ENCODE results near the gene MPND. TPM values are rescaled to one million over a fixed set of nuclear protein-coding genes. Genes with fewer than 3 reads are reported as not detected.
"Not testable (repeated sequence)": the region's sequence is repeated elsewhere in the genome, so short reads cannot be mapped to it uniquely, and the experiment has no call there.

Gene MPND
- total RNA-seq, 1 donor from 2014 or later: 10.7 TPM

- DNase-seq (ENCODE audit: low read depth, low spot score): no peak
Measured at GRCh38 chr19:4319067-4319718, 24.2 kb upstream of the MPND start.

GRCh38 chr19:4320419-4320818, 22.9 kb upstream of the MPND start:
- no peak for DNase-seq (ENCODE audit: low read depth, low spot score)

DNA sequence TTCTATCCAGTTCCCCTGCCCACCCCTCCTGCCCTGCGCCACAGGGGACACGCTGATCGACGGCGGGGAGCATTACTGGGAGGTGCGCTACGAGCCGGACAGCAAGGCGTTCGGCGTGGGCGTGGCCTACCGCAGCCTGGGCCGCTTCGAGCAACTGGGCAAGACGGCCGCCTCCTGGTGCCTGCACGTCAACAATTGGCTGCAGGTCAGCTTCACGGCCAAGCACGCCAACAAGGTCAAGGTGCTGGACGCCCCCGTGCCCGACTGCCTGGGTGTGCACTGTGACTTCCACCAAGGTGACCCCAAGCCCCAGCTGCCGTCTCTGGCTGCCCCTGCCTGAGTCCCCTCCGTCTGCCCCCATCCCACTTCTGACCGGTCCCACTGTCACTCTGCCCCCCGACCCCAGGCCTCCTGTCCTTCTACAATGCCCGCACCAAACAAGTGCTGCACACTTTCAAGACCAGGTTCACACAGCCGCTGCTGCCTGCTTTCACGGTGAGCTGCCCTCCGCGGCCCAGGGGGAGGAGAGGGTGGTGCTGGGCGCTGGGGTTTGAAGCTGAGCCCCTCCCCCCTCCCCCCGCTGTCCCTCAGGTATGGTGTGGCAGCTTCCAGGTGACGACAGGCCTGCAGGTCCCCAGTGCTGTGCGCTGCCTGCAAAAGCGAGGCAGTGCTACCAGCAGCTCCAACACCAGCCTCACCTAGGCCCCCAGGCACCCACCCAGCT, 20.3 kb upstream of the MPND start:
- DNase-seq (ENCODE audit: low read depth, low spot score): no peak

DNA sequence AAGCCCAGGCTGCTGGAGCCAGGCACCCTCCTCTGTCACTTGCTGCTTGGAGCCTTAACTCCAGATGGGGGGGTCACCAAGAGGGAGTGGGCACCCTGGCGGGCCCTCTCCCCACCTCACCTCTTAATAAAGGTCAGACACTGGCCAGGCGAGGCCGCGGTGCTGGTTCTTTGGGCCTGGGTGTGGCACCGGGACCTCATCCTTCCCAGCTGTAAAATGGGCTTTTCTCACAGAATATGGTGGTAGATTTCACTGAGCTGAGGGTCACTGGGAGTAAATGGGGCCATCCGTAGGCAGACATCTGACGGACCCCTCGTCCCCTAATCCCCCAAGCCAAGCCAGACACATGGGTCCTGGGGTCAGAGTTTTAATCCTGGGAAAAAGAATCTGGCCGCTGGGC, 19.7 kb upstream of the MPND start:
- no peak for DNase-seq (ENCODE audit: low read depth, low spot score)

- DNase-seq (ENCODE audit: low read depth, low spot score): no peak
Measured at GRCh38 chr19:4324228-4324627, 19.1 kb upstream of the MPND start.

DNA sequence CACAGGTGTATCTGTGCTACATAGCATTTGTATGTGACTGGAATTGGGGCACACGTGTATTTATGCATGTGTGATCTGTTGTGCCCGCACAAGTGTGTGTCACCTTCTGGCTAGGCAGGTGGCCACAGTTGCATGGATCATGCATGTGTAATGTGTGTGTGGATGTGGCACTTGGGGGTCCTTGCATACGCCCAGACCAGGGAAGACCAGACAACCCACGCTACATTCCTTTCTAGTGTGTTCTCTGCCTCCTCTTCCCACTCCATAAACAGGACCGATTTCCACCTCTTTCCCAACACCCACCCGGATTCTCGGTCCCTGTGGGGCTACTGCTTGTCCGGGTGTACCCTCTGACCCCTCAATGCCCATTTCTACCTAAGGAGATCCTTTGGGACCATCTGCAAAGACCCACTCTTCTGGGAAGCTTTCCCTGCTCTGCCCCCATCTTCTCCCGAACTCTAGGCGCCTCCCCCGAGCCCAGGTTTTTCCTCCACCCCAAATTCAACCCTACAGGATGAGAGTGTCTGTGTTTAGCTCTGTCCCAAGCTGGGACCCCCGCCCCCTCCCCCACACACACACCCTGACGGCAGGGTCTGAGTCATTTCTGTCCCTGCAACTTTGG, 17.0 kb upstream of the MPND start:
- no peak for DNase-seq (ENCODE audit: low read depth, low spot score)

- DNase-seq (ENCODE audit: low read depth, low spot score): no peak
Measured at GRCh38 chr19:4326837-4327251, 16.5 kb upstream of the MPND start.

DNA sequence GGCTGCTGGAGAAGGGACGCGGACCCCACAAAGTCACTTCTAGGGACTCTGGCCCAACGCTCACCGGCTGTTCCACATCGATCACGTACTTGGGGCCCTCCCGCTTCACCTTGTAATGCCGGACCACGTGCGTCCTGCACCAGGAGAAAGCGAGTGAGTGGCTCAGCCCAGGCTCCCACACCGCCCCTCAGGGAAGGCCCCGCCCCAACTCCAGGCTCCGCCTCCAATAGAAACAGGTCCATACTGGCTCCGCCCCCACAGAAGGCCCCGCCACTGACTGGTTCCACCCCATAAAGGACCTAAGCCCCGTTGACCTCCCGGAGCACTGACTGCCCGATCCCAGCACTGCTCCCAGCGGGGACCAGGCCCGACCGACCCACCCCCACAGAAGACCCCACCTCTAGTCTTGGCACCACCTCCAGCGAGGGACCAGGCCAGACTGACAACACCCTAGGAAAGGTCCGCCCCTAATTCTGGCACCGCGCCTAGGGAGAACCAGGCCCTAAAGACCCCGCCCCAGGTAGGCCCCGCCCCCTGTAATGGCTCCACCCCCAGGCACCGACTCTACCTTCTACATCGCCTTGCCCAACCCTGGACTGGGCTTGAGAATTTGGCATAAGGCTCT, 16.0 kb upstream of the MPND start:
- DNase-seq (ENCODE audit: low read depth, low spot score): no peak

DNA sequence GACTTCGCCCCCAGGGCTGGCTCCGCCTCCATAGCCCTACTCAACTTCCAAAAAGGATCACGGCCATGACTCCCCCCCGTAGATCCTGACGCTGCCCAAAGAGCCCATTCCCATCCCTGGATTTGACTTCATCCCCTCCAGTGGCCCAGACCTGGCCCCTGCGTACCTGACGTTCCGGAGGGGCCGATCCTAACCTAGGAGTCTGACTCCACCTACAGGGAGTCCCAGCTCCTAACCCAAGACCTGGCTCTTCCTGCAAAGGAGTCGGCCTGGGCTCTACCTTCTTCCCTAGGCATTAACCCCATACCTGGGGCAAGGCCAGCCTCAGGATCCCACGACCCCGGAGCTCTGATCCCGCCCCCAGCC, 15.5 kb upstream of the MPND start:
- DNase-seq (ENCODE audit: low read depth, low spot score): no peak

- DNase-seq (ENCODE audit: low read depth, low spot score): peak; percentile 53
Measured at GRCh38 chr19:4328243-4328990, 14.9 kb upstream of the MPND start.

GRCh38 chr19:4328991-4329681, 14.2 kb upstream of the MPND start:
- not testable (repeated sequence) for DNase-seq (ENCODE audit: low read depth, low spot score)

GRCh38 chr19:4329858-4330257, 13.5 kb upstream of the MPND start:
- DNase-seq (ENCODE audit: low read depth, low spot score): no peak

DNA sequence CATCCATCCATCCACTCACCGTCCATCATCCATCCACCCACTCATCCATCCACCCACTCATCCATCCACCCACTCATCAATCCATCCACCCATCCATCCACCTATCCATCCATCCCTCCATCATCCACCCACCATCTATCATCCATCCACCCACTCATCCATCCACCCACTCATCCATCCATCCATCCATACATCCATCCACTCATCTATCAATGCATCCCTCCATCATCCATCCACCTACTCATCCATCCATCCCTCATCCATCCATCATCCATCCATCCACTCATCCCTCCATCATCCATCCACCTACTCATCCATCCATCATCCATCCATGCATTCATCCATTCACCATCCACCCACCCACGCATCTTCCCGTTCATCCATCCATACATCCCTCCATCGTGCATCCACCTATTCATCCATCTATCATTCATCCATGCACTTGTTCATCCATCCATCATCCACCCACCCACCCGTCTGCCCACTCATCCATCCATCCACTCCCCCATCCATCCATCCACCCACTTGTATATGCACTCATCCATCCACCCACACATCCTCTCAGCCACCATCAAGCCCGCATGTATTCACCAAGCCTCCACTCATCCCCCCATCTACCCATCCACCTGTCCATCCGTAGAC, 8.3 kb upstream of the MPND start:
- DNase-seq (ENCODE audit: low read depth, low spot score): no peak

DNA sequence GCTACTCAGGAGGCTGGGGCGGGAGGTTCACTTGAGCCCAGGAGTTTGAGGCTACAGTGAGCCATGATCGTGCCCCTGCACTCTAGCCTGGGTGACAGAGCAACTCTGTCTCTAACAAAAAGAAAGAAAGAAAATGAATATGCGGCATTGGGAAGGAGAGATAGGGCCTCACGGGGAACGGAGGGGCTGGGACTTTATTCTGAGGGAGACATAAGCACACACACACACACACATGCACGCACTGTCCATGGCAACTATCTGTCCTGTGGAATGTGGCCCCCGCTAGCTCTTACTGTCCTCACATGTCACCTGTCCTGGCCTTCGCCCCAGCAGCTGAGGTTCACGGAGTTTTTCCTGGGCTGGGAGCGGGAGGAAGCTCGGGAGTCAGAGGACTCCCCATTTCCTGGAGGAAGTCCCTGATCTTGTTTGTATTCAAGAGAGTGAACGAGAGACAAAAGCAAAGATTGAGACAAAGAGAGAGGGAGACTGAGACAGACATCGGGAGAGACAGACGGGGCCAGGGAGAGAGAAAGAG, 5.4 kb upstream of the MPND start:
- no peak for DNase-seq (ENCODE audit: low read depth, low spot score)

- DNase-seq (ENCODE audit: low read depth, low spot score): no peak
Measured at GRCh38 chr19:4338441-4339355, 4.7 kb upstream of the MPND start, which contains the start of gene STAP2. Gene STAP2, minus strand, starts transcription at chr19:4338827. Its CDS starts 74 bp downstream, at chr19:4338753.

GRCh38 chr19:4342314-4342614, 1.1 kb upstream of the MPND start:
- no peak for DNase-seq (ENCODE audit: low read depth, low spot score)

DNA sequence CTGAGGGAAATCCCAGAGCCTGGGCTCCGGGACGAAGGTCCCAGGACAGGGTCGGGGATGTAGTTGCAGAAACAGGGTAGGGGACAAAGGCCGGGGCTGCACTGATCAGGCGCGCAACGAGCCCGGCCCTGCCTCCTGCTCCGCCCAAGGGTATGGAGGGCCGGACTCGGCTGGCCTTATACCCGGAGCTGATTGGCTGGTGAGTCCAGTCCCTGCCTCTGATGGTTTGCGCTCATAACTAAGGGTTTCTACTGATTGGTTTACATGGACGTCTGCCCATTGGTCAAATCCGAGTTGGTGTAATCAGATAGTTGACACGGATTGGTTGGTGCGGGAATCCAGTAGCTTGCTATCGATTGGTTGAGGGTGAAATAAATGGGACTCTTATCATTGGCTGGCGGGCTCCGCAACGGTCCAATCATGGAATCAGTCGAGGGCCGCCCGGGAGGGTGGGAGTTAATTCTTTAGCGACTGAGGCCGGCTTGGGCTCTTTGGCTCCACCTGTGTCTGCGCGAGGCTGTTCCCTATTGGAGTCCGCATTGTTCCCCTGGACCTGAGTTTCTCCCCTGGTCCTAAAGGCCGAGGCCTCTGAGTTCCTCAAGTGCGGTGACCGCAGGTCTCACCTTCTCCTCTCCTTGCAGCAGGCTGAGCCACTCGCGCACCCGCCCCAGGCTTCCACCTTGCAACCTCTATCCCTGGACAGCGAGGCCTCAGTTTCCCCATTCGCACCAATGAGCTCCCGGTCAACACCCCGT, 570 bp upstream of the MPND start:
- peak; percentile 100 for DNase-seq (ENCODE audit: low read depth, low spot score)

DNA sequence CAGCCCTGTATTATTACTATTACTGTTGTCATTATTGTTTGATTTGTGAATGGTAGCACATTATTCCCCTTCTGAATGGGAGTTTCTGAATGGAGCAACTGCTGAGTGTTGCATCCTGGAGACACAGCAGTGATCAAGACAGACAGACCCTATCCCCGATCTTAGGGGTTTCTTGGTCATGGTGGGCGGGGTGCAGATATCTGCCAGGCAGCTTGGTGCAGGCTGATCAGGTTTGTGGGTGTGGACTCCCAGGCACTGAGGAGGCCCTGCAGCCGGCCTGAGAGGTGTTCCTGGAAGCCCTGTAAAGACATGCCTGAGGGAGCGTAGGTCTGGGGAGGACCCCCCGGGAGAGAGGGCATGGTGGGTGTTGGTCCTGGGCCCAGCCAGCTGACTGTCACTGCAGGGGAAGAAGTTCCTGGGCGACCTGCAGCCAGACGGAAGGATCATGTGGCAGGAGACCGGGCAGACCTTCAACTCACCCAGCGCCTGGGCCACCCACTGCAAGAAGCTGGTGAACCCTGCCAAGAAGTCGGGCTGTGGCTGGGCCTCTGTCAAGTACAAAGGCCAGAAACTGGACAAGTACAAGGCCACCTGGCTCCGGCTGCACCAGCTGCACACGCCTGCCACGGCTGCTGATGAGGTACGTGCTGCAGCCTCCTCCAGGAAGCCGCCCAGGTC, 2.1 kb downstream of the MPND start:
- DNase-seq (ENCODE audit: low read depth, low spot score): no peak

All from pulmonary artery endothelial cell (primary cell).